Measurements from ENCODE around the gene DENND5A. TPM values are rescaled to one million over a fixed set of nuclear protein-coding genes. Genes with fewer than 3 reads are reported as not detected.

Gene DENND5A

DNA sequence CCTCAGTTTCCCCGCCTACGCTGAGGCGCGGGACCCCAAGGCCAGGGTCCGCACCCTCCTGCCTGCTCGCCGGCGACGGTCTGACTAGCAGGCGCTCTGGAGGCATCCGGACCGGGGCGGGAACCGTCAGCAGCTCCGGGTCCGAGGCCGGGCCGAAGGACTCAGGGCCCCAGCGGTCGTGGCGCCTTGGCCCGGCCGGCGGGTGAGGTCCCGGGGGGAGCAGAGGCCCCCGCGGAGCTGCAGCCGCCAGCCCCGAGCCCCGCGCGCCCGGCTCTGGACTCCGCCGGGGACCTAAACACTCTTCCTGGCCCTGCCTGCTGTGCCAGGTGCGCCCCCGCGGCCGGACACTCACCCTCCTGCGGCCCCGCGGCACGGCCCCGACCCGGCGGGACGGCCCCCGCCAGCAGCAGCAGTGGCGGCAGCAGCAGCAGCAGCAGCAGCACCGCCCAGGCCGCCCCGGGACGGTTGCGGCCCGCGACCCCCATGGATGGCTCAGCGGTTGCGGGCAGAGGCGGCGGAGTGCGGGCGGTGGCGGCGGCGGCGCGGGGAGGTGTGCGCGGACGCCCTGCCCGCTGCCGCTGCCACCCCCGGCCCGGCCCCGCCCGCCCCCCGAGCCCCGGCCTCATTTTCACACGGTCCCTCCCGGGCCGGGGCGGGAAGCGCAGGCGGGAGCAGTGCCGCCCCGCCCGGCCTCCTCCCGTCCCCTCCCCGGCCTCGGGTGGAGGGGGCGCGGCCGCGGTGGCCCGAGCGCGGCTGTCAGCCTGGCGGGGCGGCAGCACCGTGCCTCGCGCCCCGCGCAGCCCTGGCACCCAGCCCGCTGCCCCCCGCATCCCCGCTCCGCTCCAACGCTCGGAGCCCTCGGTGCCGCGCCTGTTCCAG is 173.9 kb downstream of the DENND5A start, which contains the start of gene SCUBE2:
SCUBE2 (minus strand) TSS at position 556 of the 879 bp plus-strand sequence; CDS start at position 485, 71 bp downstream.
- no CpG with 5 or more reads among the region's 113 CpGs for WGBS (ENCODE audit: extremely low coverage, insufficient coverage, low lambda C conversion rate)
- Histone ChIP-seq H4K8ac (ENCODE audit: low read depth, low read length) (no peak within 1 kb of the TSS), H2BK120ac (ENCODE audit: low read depth, low read length) (no peak within 1 kb of the TSS), H3K18ac (ENCODE audit: low read length) (no peak within 1 kb of the TSS), H3K4me3 (ENCODE audit: low read length) (no peak within 1 kb of the TSS), H3K27me3 (ENCODE audit: insufficient read depth, low read length, poor library complexity) (peaks cover 7% of the 10 kb centered on the region), H4K5ac (ENCODE audit: low read length) (no peak within 1 kb of the TSS), H3K4me1 (ENCODE audit: control insufficient read depth, low read depth, low read length) (no peaks in the 10 kb centered on the region), H2BK5ac (ENCODE audit: low read length) (no peak within 1 kb of the TSS), H3K23ac (ENCODE audit: low read length) (peak within 1 kb of the TSS; percentile 51), H3K4me2 (ENCODE audit: low read length) (peak within 1 kb of the TSS; percentile 43), H3K4ac (ENCODE audit: low read depth, low read length) (no peak within 1 kb of the TSS), H2AK5ac (ENCODE audit: low read length) (no peak within 1 kb of the TSS), H3K79me1 (ENCODE audit: low read length) (no peaks in the 10 kb centered on the region), H3K56ac (ENCODE audit: low read length) (peak within 1 kb of the TSS; percentile 18), H2BK15ac (replicated peaks; ENCODE audit: low read depth) (no peak within 1 kb of the TSS), H3K79me2 (ENCODE audit: control insufficient read depth, insufficient read depth, low read length) (no peaks in the 10 kb centered on the region), H3K9ac (ENCODE audit: low read length) (peak within 1 kb of the TSS; percentile 43), H3K27ac (ENCODE audit: low read depth, low read length) (no peak within 1 kb of the TSS), H3K36me3 (ENCODE audit: control insufficient read depth, insufficient read depth, low read length) (no peaks in the 10 kb centered on the region)
- no peak for DNase-seq

GRCh38 chr11:9090488-9091043 is 174.6 kb downstream of the DENND5A start:
- H3K23ac ChIP-seq (ENCODE audit: low read length) = peak overlapping the region; percentile 51
- no peak overlapping the region for H4K5ac ChIP-seq (ENCODE audit: low read length)
- H3K79me1 ChIP-seq (ENCODE audit: low read length) = no peaks in the 10 kb centered on the region
- no peak for DNase-seq
- H3K4me3 ChIP-seq (ENCODE audit: low read length) = no peak overlapping the region
- no peak overlapping the region for H2BK5ac ChIP-seq (ENCODE audit: low read length)
- H2AK5ac ChIP-seq (ENCODE audit: low read length) = no peak overlapping the region
- no peak overlapping the region for H2BK15ac ChIP-seq (replicated peaks; ENCODE audit: low read depth)
- WGBS (ENCODE audit: extremely low coverage, insufficient coverage, low lambda C conversion rate) = no CpG with 5 or more reads among the region's 20 CpGs
- H3K4me2 ChIP-seq (ENCODE audit: low read length) = peak overlapping the region; percentile 43
- H3K79me2 ChIP-seq (ENCODE audit: control insufficient read depth, insufficient read depth, low read length) = no peaks in the 10 kb centered on the region
- peaks cover 7% of the 10 kb centered on the region for H3K27me3 ChIP-seq (ENCODE audit: insufficient read depth, low read length, poor library complexity)
- no peaks in the 10 kb centered on the region for H3K36me3 ChIP-seq (ENCODE audit: control insufficient read depth, insufficient read depth, low read length)
- H2BK120ac ChIP-seq (ENCODE audit: low read depth, low read length) = no peak overlapping the region
- no peaks in the 10 kb centered on the region for H3K4me1 ChIP-seq (ENCODE audit: control insufficient read depth, low read depth, low read length)
- H4K8ac ChIP-seq (ENCODE audit: low read depth, low read length) = no peak overlapping the region
- H3K4ac ChIP-seq (ENCODE audit: low read depth, low read length) = no peak overlapping the region
- H3K18ac ChIP-seq (ENCODE audit: low read length) = no peak overlapping the region
- peak overlapping the region; percentile 43 for H3K9ac ChIP-seq (ENCODE audit: low read length)
- H3K56ac ChIP-seq (ENCODE audit: low read length) = peak overlapping the region; percentile 12
- no peak overlapping the region for H3K27ac ChIP-seq (ENCODE audit: low read depth, low read length)

GRCh38 chr11:9089636-9090035 is 175.5 kb downstream of the DENND5A start:
- Histone ChIP-seq H2BK5ac (ENCODE audit: low read length) (no peak overlapping the region), H2AK5ac (ENCODE audit: low read length) (no peak overlapping the region), H4K5ac (ENCODE audit: low read length) (no peak overlapping the region), H2BK120ac (ENCODE audit: low read depth, low read length) (no peak overlapping the region), H3K79me2 (ENCODE audit: control insufficient read depth, insufficient read depth, low read length) (no peaks in the 10 kb centered on the region), H3K56ac (ENCODE audit: low read length) (no peak overlapping the region), H3K27ac (ENCODE audit: low read depth, low read length) (no peak overlapping the region), H3K4ac (ENCODE audit: low read depth, low read length) (no peak overlapping the region), H3K4me3 (ENCODE audit: low read length) (no peak overlapping the region), H3K9ac (ENCODE audit: low read length) (no peak overlapping the region), H3K79me1 (ENCODE audit: low read length) (no peaks in the 10 kb centered on the region), H3K4me2 (ENCODE audit: low read length) (no peak overlapping the region), H2BK15ac (replicated peaks; ENCODE audit: low read depth) (no peak overlapping the region), H3K23ac (ENCODE audit: low read length) (no peak overlapping the region), H3K36me3 (ENCODE audit: control insufficient read depth, insufficient read depth, low read length) (no peaks in the 10 kb centered on the region), H3K4me1 (ENCODE audit: control insufficient read depth, low read depth, low read length) (no peaks in the 10 kb centered on the region), H3K27me3 (ENCODE audit: insufficient read depth, low read length, poor library complexity) (peaks cover 7% of the 10 kb centered on the region), H4K8ac (ENCODE audit: low read depth, low read length) (no peak overlapping the region), H3K18ac (ENCODE audit: low read length) (no peak overlapping the region)
- no peak for DNase-seq
- WGBS (ENCODE audit: extremely low coverage, insufficient coverage, low lambda C conversion rate) = no CpG with 5 or more reads among the region's 6 CpGs

DNA sequence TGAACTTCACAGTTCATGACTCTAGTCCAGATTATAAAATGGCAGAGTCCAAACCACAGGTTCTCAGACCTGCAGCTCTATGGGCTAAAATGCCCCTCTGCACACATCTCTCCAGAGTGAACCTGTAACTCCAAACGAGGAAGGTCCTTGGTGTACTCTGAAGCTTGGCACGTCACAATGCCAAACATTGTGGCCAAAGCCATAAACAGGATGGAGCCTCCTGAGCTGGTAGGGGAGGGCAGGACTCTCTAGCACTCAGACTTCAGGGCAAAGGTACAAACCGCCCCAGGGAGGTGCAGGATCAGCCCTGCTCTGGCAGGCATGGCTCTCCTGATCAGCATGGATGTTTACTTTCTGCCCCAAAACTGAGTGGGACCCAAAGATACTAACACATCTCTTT is 176.1 kb downstream of the DENND5A start:
- no peak overlapping the region for H4K5ac ChIP-seq (ENCODE audit: low read length)
- H3K4me2 ChIP-seq (ENCODE audit: low read length) = no peak overlapping the region
- H3K79me1 ChIP-seq (ENCODE audit: low read length) = no peaks in the 10 kb centered on the region
- H3K4me3 ChIP-seq (ENCODE audit: low read length) = no peak overlapping the region
- H2BK120ac ChIP-seq (ENCODE audit: low read depth, low read length) = no peak overlapping the region
- no peaks in the 10 kb centered on the region for H3K79me2 ChIP-seq (ENCODE audit: control insufficient read depth, insufficient read depth, low read length)
- no peak overlapping the region for H2AK5ac ChIP-seq (ENCODE audit: low read length)
- no peak overlapping the region for H3K23ac ChIP-seq (ENCODE audit: low read length)
- H3K4me1 ChIP-seq (ENCODE audit: control insufficient read depth, low read depth, low read length) = no peaks in the 10 kb centered on the region
- H3K36me3 ChIP-seq (ENCODE audit: control insufficient read depth, insufficient read depth, low read length) = no peaks in the 10 kb centered on the region
- no peak overlapping the region for H3K9ac ChIP-seq (ENCODE audit: low read length)
- no peak overlapping the region for H2BK15ac ChIP-seq (replicated peaks; ENCODE audit: low read depth)
- peaks cover 7% of the 10 kb centered on the region for H3K27me3 ChIP-seq (ENCODE audit: insufficient read depth, low read length, poor library complexity)
- no peak overlapping the region for H3K56ac ChIP-seq (ENCODE audit: low read length)
- no peak overlapping the region for H2BK5ac ChIP-seq (ENCODE audit: low read length)
- no peak for DNase-seq
- no peak overlapping the region for H3K27ac ChIP-seq (ENCODE audit: low read depth, low read length)
- no CpG with 5 or more reads among the region's 3 CpGs for WGBS (ENCODE audit: extremely low coverage, insufficient coverage, low lambda C conversion rate)
- H4K8ac ChIP-seq (ENCODE audit: low read depth, low read length) = no peak overlapping the region
- H3K4ac ChIP-seq (ENCODE audit: low read depth, low read length) = no peak overlapping the region
- no peak overlapping the region for H3K18ac ChIP-seq (ENCODE audit: low read length)

Small RNA genes lying within 50 kb of the gene (small RNA-seq; reads per million reads assigned to genes)
- gene MIR5691 (ENCODE audit: insufficient read depth) = not detected
- gene RF00017 (ENCODE audit: insufficient read depth) = not detected
